ENCODE results near the gene ZNF689.

The ZNF689 gene

DNA sequence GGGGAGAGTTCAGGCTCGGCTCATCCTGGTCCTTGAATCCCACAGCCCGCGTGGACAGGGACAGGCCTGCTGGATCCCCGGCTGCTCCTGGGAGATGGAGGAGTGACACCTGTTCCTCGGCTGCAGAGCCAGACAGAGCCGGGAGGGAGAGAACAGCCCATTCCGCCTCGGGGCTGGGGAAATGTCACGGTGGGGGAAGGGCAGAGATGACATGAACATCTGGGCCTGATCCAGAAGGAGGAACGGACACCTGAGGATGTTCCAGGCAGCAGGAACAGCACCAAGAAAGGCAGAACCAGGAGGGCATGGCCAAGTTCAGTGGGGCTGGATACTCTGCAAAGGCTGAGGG lies 54.1 kb downstream of the ZNF689 start:
- TF ChIP-seq POLR2AphosphoS5 (IDR thresholded peaks at IDR 0.05; ENCODE audit: low read depth, low read length), result no peak
- no peak for TF ChIP-seq SIN3A (IDR thresholded peaks at IDR 0.05; ENCODE audit: borderline replicate concordance, insufficient read depth, low read length)
- no peak for TF ChIP-seq TAF1 (IDR thresholded peaks at IDR 0.05; ENCODE audit: borderline replicate concordance, insufficient read depth, low read length)
- no peak for TF ChIP-seq FOXP2 (optimal IDR thresholded peaks at IDR 0.05; ENCODE audit: borderline replicate concordance, extremely low read depth, extremely low read length, insufficient read depth)
- TF ChIP-seq, protein P1, sequence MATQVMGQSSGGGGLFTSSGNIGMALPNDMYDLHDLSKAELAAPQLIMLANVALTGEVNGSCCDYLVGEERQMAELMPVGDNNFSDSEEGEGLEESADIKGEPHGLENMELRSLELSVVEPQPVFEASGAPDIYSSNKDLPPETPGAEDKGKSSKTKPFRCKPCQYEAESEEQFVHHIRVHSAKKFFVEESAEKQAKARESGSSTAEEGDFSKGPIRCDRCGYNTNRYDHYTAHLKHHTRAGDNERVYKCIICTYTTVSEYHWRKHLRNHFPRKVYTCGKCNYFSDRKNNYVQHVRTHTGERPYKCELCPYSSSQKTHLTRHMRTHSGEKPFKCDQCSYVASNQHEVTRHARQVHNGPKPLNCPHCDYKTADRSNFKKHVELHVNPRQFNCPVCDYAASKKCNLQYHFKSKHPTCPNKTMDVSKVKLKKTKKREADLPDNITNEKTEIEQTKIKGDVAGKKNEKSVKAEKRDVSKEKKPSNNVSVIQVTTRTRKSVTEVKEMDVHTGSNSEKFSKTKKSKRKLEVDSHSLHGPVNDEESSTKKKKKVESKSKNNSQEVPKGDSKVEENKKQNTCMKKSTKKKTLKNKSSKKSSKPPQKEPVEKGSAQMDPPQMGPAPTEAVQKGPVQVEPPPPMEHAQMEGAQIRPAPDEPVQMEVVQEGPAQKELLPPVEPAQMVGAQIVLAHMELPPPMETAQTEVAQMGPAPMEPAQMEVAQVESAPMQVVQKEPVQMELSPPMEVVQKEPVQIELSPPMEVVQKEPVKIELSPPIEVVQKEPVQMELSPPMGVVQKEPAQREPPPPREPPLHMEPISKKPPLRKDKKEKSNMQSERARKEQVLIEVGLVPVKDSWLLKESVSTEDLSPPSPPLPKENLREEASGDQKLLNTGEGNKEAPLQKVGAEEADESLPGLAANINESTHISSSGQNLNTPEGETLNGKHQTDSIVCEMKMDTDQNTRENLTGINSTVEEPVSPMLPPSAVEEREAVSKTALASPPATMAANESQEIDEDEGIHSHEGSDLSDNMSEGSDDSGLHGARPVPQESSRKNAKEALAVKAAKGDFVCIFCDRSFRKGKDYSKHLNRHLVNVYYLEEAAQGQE (IDR thresholded peaks at IDR 0.05; ENCODE audit: insufficient read depth in 1 of 2, low read depth in 2 of 2, low read length in 2 of 2), result no peak

DNA sequence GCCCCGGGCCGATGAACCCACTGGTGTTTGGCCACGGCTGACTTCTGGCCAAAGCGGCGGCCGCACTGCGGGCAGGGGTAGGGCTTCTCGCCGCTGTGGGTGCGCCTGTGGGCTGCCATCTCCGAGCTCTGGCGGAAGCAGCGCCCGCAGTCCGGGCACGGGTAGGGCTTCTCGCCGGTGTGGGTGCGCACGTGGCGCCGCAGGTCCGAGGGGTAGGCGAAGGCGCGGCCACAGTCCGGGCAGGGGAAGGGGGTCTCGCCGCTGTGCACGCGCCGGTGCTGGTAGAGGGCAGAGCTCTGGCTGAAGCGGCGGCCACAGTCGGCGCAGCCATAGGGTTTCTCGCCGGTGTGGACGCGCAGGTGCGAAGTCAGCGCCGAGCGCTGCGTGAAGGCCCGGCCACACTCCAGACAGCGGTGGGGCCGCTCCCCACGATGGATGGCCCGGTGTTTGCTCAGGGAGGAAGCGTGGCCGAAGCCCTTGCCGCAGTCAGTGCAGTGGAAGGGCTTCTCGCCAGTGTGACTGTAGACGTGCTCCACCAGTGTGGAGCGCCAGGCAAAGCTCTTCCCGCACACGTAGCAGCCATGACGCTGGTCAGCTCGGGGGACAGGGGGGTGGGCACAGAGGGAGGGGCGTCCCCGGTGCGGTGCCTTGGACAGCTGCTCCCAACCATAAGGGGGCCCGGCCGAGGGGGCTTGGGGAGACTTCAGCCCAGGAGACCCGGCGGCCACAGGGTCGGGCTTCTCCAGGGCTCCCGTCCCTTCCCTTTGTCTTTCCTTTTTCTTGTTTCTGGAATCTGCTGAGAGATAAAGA lies 54.7 kb downstream of the ZNF689 start:
- TF ChIP-seq POLR2AphosphoS5 (IDR thresholded peaks at IDR 0.05; ENCODE audit: low read depth, low read length) (no peak), TAF1 (IDR thresholded peaks at IDR 0.05; ENCODE audit: borderline replicate concordance, insufficient read depth, low read length) (no peak), FOXP2 (optimal IDR thresholded peaks at IDR 0.05; ENCODE audit: borderline replicate concordance, extremely low read depth, extremely low read length, insufficient read depth) (no peak), SIN3A (IDR thresholded peaks at IDR 0.05; ENCODE audit: borderline replicate concordance, insufficient read depth, low read length) (no peak)
- TF ChIP-seq, protein P1 (IDR thresholded peaks at IDR 0.05; ENCODE audit: insufficient read depth in 1 of 2, low read depth in 2 of 2, low read length in 2 of 2), result no peak

DNA sequence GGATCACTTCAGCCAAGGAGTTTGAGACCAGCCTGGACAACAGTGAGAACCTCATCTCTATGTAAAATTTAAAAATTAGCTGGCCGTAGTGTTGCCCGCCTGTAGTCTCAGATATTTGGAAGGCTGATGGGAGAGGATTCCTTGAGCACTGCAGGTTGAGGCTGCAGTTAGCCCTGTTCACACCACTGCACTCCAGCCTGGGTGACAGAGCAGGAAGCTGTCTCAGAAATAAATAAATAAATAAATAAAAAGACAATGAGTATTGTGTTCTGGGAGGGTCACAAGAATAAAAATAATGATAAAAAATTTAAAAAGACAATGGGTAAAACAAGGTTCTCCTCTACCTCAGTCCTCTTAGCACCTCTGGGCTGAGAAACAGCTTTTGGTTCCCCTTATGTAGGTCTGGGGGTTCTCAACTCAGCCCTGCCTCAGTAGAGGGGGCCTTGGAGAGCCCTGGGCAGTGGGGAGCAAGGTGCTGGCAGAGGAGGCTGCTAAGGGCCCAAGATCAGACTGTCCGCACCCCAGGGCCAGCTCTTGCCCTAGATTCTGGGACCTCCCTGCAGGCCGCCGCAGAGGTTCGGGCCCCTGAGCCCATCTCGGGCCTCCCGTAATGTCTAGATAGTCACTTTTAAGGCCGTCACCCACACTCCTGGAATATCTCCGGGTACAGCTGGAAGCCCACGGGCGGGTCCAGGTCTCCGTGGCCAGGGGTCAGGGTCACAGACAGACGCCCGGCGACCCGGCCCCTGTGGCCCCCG lies 55.5 kb downstream of the ZNF689 start:
- TF ChIP-seq TAF1 (IDR thresholded peaks at IDR 0.05; ENCODE audit: borderline replicate concordance, insufficient read depth, low read length) (no peak), POLR2AphosphoS5 (IDR thresholded peaks at IDR 0.05; ENCODE audit: low read depth, low read length) (no peak), FOXP2 (optimal IDR thresholded peaks at IDR 0.05; ENCODE audit: borderline replicate concordance, extremely low read depth, extremely low read length, insufficient read depth) (no peak), SIN3A (IDR thresholded peaks at IDR 0.05; ENCODE audit: borderline replicate concordance, insufficient read depth, low read length) (no peak)
- TF ChIP-seq, protein P1 (IDR thresholded peaks at IDR 0.05; ENCODE audit: insufficient read depth in 1 of 2, low read depth in 2 of 2, low read length in 2 of 2), result no peak

DNA sequence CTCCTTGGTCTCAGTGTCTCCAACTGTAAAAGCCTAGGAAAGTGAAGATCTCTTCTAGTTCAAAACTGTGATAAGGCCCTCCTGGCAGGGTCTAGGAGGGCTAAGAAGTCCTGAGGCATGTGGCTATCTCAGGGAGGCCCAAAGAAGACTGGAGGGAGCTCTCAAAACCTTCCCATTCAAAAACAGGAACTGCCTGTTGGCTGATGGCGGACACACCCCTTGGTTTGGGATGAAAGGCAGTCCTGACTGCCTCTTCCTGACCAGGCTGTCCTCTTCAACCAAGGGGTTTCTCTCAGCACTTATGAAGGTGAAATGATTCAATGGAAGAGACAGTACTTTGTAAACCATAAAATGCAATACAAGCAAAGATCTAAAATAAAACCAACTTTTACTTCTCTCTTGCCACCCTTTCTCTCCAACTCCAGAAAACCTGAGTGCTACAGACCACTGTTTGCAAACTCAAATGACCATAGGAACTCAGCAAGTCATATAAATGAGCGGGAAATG lies 56.7 kb downstream of the ZNF689 start:
- TF ChIP-seq, protein P1 (IDR thresholded peaks at IDR 0.05; ENCODE audit: insufficient read depth in 1 of 2, low read depth in 2 of 2, low read length in 2 of 2), result no peak
- TF ChIP-seq TAF1 (IDR thresholded peaks at IDR 0.05; ENCODE audit: borderline replicate concordance, insufficient read depth, low read length), result no peak
- no peak for TF ChIP-seq POLR2AphosphoS5 (IDR thresholded peaks at IDR 0.05; ENCODE audit: low read depth, low read length)
- TF ChIP-seq FOXP2 (optimal IDR thresholded peaks at IDR 0.05; ENCODE audit: borderline replicate concordance, extremely low read depth, extremely low read length, insufficient read depth), result no peak
- TF ChIP-seq SIN3A (IDR thresholded peaks at IDR 0.05; ENCODE audit: borderline replicate concordance, insufficient read depth, low read length), result no peak
